K562 (cell line): ENCODE measurements around the gene JPT1. TPM values are rescaled to one million over a fixed set of nuclear protein-coding genes. Genes with fewer than 3 reads are reported as not detected.

ENCODE experiments used
- ATAC-seq: fragments of 200-7000 bp; cut with Tn5 transposase; 3 replicates; pipeline ENCODE4 v1.9.1; 2020; ENCODE audit warnings: moderate library complexity
- BruUV-seq: library from RNA; stranded (reverse); fragments of 400-500 nt; replicated peaks from 2 replicates; lab custom pipeline; 2021; lab: Mats Ljungman, UMichigan
- CTCF ChIA-PET: fragments of 300-600 bp; formaldehyde crosslinking; extraction: SDS; loops from one replicate; lab custom pipeline; 2021; ENCODE audit warnings: low intra/inter-chr PET ratio; lab: Yijun Ruan, JAX
- POLR2A ChIA-PET: fragments of 300-600, 350-650 bp; sonication (Branson Sonifier 250); formaldehyde crosslinking; extraction: SDS; loops from one replicate; lab custom pipeline; 2021; ENCODE audit warnings: antibody characterized with exemption, inconsistent platforms; lab: Yijun Ruan, JAX
- DNase-seq, 4 experiments: peaks; one replicate each; pipeline versions ENCODE4 v3.0.0 to v3.0.0-alpha.2; 2011 to 2018; ENCODE audit warnings: low spot score in 3 of 4, mixed read lengths in 3 of 4; ENCODE audit errors: extremely low read depth in 1 of 4
- FAIRE-seq: peaks from 2 replicates; lab custom pipeline; 2011; peaks lifted over from hg19 to GRCh38; lab: Jason Lieb, UNC
- H2AFZ ChIP-seq: 2 replicates; pipeline ENCODE4 v1.6.0; 2011; ENCODE audit warnings: low read depth, low read length, control low read depth, inconsistent platforms
- H3K27ac ChIP-seq: fragments of 200-600 bp; 3 replicates; pipeline ENCODE4 v1.8.0; 2011; ENCODE audit warnings: low read depth, mild to moderate bottlenecking, control low read depth, inconsistent platforms, low read length, moderate library complexity, mixed read lengths; ENCODE audit errors: extremely low read depth
- H3K27me3 ChIP-seq, 2 experiments: fragments of 300-600 bp in 1 of 2; 2 replicates in 1 of 2; 3 replicates in 1 of 2; pipeline versions ENCODE4 v1.6.0 to v1.8.0; 2011; ENCODE audit warnings: inconsistent platforms in 2 of 2, low read length in 2 of 2, mild to moderate bottlenecking in 1 of 2, mixed read lengths in 1 of 2, moderate library complexity in 1 of 2; ENCODE audit not compliant: control insufficient read depth in 2 of 2, insufficient read depth in 2 of 2
- H3K36me3 ChIP-seq: fragments of 300-600 bp; 3 replicates; pipeline ENCODE4 v1.8.0; 2011; ENCODE audit warnings: mild to moderate bottlenecking, low read length, inconsistent platforms; ENCODE audit not compliant: control insufficient read depth, insufficient read depth
- H3K4me1 ChIP-seq, 2 experiments: fragments of 200-600 bp in 1 of 2; replicated peaks in 1 of 2; 2 replicates in 1 of 2; 3 replicates in 1 of 2; pipeline versions ENCODE4 v1.5.1 to v1.8.0; 2011; ENCODE audit warnings: inconsistent platforms in 2 of 2, low read length in 2 of 2, mild to moderate bottlenecking in 1 of 2, mixed read lengths in 1 of 2, moderate library complexity in 1 of 2; ENCODE audit not compliant: control insufficient read depth in 2 of 2, insufficient read depth in 2 of 2
- H3K4me2 ChIP-seq: 2 replicates; pipeline ENCODE4 v1.6.1; 2011; ENCODE audit warnings: low read length, control low read depth, inconsistent platforms, mixed read lengths; ENCODE audit not compliant: insufficient read depth
- H3K4me3 ChIP-seq: fragments of 200-600 bp; sonication (generic), shearing (Covaris generic); 2 replicates; pipeline ENCODE4 v1.5.1; 2016; ENCODE audit warnings: control low read depth, inconsistent platforms
- H3K79me2 ChIP-seq: fragments of 200-600 bp; 3 replicates; pipeline ENCODE4 v1.8.0; 2011; ENCODE audit warnings: low read length, inconsistent platforms; ENCODE audit not compliant: control insufficient read depth, insufficient read depth
- H3K9ac ChIP-seq, 2 experiments: 2 replicates each; pipeline versions ENCODE4 v1.6.0 to v1.6.1; 2011; ENCODE audit warnings: low read depth in 2 of 2, low read length in 2 of 2, control low read depth in 1 of 2, inconsistent platforms in 1 of 2, mild to moderate bottlenecking in 1 of 2, mixed read lengths in 1 of 2; ENCODE audit not compliant: insufficient read depth in 1 of 2
- H3K9me1 ChIP-seq: one replicate; pipeline ENCODE4 v1.6.0; 2011; ENCODE audit warnings: inconsistent platforms, mild to moderate bottlenecking, low read length, moderate library complexity; ENCODE audit not compliant: control insufficient read depth, insufficient read depth
- H3K9me3 ChIP-seq: replicated peaks from 2 replicates; pipeline ENCODE4 v1.5.1; 2011; ENCODE audit warnings: low read depth, low read length, inconsistent platforms; ENCODE audit not compliant: control insufficient read depth, insufficient read depth
- H4K20me1 ChIP-seq: replicated peaks from 2 replicates; pipeline ENCODE4 v1.6.1; 2011; ENCODE audit warnings: low read length, inconsistent platforms, mixed read lengths; ENCODE audit not compliant: control insufficient read depth, insufficient read depth
- GABPA ChIP-seq: fragments of 200-800 bp; sonication (Bioruptor generic); conservative IDR thresholded peaks from 2 replicates; pipeline ENCODE4 v1.6.1; 2016; ENCODE audit warnings: low read depth, missing genetic modification characterization, missing compliant biosample characterization
- HLTF ChIP-seq: fragments of 450-650 bp; IDR thresholded peaks from 2 replicates; pipeline ENCODE4 v1.6.1; 2016
- KDM5B ChIP-seq: fragments of 200-600 bp; sonication (generic); IDR thresholded peaks from 2 replicates; pipeline ENCODE4 v1.6.1; 2012; ENCODE audit warnings: low read depth, mild to moderate bottlenecking, moderate library complexity, low read length, control low read depth, inconsistent platforms; ENCODE audit not compliant: insufficient replicate concordance
- NR2C2 ChIP-seq, 2 experiments: fragments of 200-800 bp in 1 of 2; sonication (Bioruptor generic) in 1 of 2; sonication (generic) in 1 of 2; formaldehyde crosslinking in 1 of 2; IDR thresholded peaks; 2 replicates each; pipeline versions ENCODE4 v1.6.1 to v1.8.0; 2016 to 2022; ENCODE audit warnings: mild to moderate bottlenecking in 1 of 2, missing compliant biosample characterization in 1 of 2, missing genetic modification characterization in 1 of 2, missing genetic modification reagents in 1 of 2
- PRDM10 ChIP-seq: fragments of 450-650 bp; IDR thresholded peaks from 2 replicates; pipeline ENCODE4 v1.6.1; 2018; ENCODE audit not compliant: partially characterized antibody
- RBM25 ChIP-seq: fragments of 200-400 bp; formaldehyde crosslinking; IDR thresholded peaks from 2 replicates; pipeline ENCODE4 v1.6.1; 2018; ENCODE audit warnings: low read length, low read depth, moderate library complexity; ENCODE audit not compliant: severe bottlenecking
- TCF15 ChIP-seq: fragments of 250-450 bp; sonication (Bioruptor Pico); IDR thresholded peaks from 2 replicates; pipeline ENCODE4 v1.8.0; 2022; ENCODE audit warnings: moderate library complexity, mild to moderate bottlenecking, inconsistent platforms
- TCF7L2 ChIP-seq: fragments of 150-350 bp; IDR thresholded peaks from 2 replicates; pipeline ENCODE4 v1.6.1; 2016; ENCODE audit warnings: low read depth, mild to moderate bottlenecking, low read length, moderate library complexity
- ZNF431 ChIP-seq: sonication (generic); formaldehyde crosslinking; IDR thresholded peaks from 2 replicates; pipeline ENCODE4 v1.8.0; 2022; ENCODE audit warnings: mild to moderate bottlenecking, missing genetic modification reagents
- ZNF644 ChIP-seq: fragments of 200-800 bp; sonication (Bioruptor generic); IDR thresholded peaks from 2 replicates; pipeline ENCODE4 v1.6.1; 2016; ENCODE audit warnings: low read depth, missing genetic modification characterization, missing compliant biosample characterization
- WGBS: fragments of 100-300 bp; shearing (Covaris generic); methylation state at CpG from one replicate; pipeline ENCODE4 v1.1.6; 2016; ENCODE audit warnings: low coverage, mixed read lengths; ENCODE audit not compliant: insufficient coverage; ENCODE audit errors: missing lambda C conversion rate; 5-methylcytosine and 5-hydroxymethylcytosine counted together
- in situ Hi-C: fragments of 300-500 bp; cut with MboI; formaldehyde crosslinking; loops from 4 replicates; pipeline ENCODE4 v1.15.0; 2018; ENCODE audit warnings: inconsistent platforms, mixed read lengths
- intact Hi-C: fragments of 100-400 bp; cut with micrococcal nuclease; formaldehyde crosslinking; loops from 2 replicates; pipeline ENCODE4 v1.14.2; 2022
- polyA plus RNA-seq, 8 experiments: library from polyadenylated mRNA; depleted of rRNA in 4 of 8; stranded (reverse) in 5 of 8; unstranded in 3 of 8; fragments of >200 nt; fragmentation: Nextera tagmentation in 2 of 8; fragmentation: Illumina TruSeq in 1 of 8; extraction: Ambion mirVana in 2 of 8; extraction: Trizol in 1 of 8; gene quantifications; 2 replicates each; pipeline versions ENCODE4 v1.2.1 to v1.2.3, GENCODE V29; 2011 to 2014; ENCODE audit warnings: inconsistent platforms in 1 of 8, missing spikeins in 1 of 8
- total RNA-seq, 7 experiments: library from RNA; depleted of rRNA in 6 of 7; stranded (reverse); fragments of >200 nt in 6 of 7; fragmentation: Illumina TruSeq in 2 of 7; extraction: Trizol in 2 of 7; gene quantifications; 2 replicates each; pipeline versions ENCODE4 v1.2.1 to v1.2.3, GENCODE V29; 2011 to 2021; ENCODE audit warnings: low replicate concordance in 1 of 7

JPT1 gene
- total and polyA plus RNA-seq, 9 of the 15 experiments (the other 6 are each of a cell fraction or from before 2014, with no cell fraction given) = 56.7 to 292 (median 144) TPM

- no peak overlapping the region for H3K4me3 ChIP-seq
- H4K20me1 ChIP-seq = no peaks in the 10 kb centered on the region
- intact Hi-C loops (no loop called here), in situ Hi-C loops (no loop called here)
- CTCF ChIA-PET = interaction anchor here (0.6 kb wide), 1 partner anchor 13 kb away, joined by 3 read pairs; no protein-coding TSS in a partner anchor
- no peaks in the 10 kb centered on the region for H3K9me3 ChIP-seq
- FAIRE-seq = no peak
- peak overlapping the region; percentile 74 for H3K27ac ChIP-seq
- H3K36me3 ChIP-seq = no peaks in the 10 kb centered on the region
- peak overlapping the region; percentile 75 for H2AFZ ChIP-seq
- DNase-seq = peak; percentile 40 to 85 (median 52)
- ATAC-seq = peak; percentile 35
- no peaks in the 10 kb centered on the region; the same call in 2 of the 3 replicates for H3K79me2 ChIP-seq
- H3K4me1 ChIP-seq = peaks cover 59 to 77% of the 10 kb centered on the region in 2 experiments
- H3K27me3 ChIP-seq = no peaks in the 10 kb centered on the region; a peak in 1 of 5 replicates
- H3K9me1 ChIP-seq = peaks cover 5% of the 10 kb centered on the region
- 16% methylated on average over 15 of the region's 19 CpGs for WGBS
- POLR2A ChIA-PET = interaction anchor here (0.6 to 1.7 kb wide), 16 partner anchors 10 to 56 kb away, joined by 3 to 5 read pairs (median 3); no protein-coding TSS in a partner anchor
- peak overlapping the region; percentile 68 for H3K4me2 ChIP-seq
- peak overlapping the region; percentile 46 to 89 for H3K9ac ChIP-seq
- BruUV-seq = no TSS peak
- TF ChIP-seq TCF7L2 (no peak), HLTF (no peak), RBM25 (no peak), ZNF431 (CRISPR knock-in tag) (no peak), PRDM10 (no peak), GABPA (no peak), KDM5B (peak; percentile 24), ZNF644 (0 out of 2 replicates have a peak, but pooled peaks have one; percentile 35), TCF15 (CRISPR knock-in tag) (no peak), NR2C2 (CRISPR knock-in tag; IDR thresholded peaks at IDR 0.05) (no peak), NR2C2 (tag; IDR thresholded peaks at IDR 0.05) (peak; percentile 81)
These were observed 63.1 kb downstream of the JPT1 start for GRCh38 chr17:75090871-75091854.
